ENCODE measurements around the gene CATSPER4. TPM values are rescaled to one million over a fixed set of nuclear protein-coding genes. Genes with fewer than 3 reads are reported as not detected.

CATSPER4 gene
- total RNA-seq, 4 donors from 2014 or later: not detected

DNA sequence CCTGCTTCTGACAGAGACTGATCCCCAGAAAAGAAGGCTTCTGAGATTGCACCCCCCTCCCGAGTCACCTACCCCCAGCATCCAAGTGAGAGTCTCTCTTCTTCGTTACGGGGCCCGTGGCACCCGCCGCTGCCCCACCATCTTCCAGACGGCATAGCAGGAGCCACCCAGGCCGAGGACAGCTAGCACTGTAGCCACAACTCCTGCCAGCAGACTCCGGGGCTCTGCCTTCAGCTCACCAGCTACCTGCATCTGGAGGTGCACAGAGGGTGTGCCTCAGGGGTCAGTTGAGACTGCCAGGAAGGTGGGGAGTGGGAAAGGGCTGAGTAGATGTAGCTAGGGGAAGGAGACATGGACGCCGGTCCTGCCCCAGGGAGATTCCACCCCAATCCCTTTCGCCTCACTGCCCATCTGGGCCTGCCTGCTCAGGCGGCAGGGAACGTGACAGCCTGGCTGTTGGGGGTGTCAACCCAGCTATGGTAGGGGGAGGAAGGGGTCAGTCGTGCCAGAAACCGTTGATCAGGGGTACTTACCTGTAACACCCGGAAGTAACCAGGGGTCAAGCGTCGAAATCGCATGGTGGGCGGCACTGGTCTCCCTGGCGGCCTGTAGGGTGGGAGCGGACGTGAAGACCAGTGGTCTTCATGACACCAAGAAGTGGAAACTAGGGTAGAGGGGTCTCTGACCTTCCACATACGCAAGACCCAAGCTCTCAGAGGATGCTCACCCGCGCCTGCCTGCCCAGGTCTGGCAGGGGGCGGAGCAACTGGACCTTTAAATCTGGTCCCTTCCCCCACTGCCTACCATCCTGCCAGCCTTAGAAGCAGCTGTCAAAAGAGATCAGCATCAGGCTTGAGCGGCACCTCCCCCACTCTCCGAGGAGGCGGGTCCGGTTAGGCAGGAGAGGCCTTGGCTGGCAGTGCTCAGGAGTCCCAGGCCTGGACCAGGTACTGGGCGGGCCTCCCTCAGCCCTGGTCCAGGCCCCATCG, 19.0 kb upstream of the CATSPER4 start, which contains the start of gene ZNF593OS:
TSS of gene ZNF593OS (minus strand) at position 749 of the 989 bp plus-strand sequence. CDS start at position 578, 171 bp downstream.
- H3K36me3 ChIP-seq: no peaks in the 10 kb centered on the region
- no peaks in the 10 kb centered on the region for H3K9me3 ChIP-seq
- H3K27ac ChIP-seq: no peak within 1 kb of the TSS
- no peaks in the 10 kb centered on the region for H3K27me3 ChIP-seq
- TF ChIP-seq, protein P1, sequence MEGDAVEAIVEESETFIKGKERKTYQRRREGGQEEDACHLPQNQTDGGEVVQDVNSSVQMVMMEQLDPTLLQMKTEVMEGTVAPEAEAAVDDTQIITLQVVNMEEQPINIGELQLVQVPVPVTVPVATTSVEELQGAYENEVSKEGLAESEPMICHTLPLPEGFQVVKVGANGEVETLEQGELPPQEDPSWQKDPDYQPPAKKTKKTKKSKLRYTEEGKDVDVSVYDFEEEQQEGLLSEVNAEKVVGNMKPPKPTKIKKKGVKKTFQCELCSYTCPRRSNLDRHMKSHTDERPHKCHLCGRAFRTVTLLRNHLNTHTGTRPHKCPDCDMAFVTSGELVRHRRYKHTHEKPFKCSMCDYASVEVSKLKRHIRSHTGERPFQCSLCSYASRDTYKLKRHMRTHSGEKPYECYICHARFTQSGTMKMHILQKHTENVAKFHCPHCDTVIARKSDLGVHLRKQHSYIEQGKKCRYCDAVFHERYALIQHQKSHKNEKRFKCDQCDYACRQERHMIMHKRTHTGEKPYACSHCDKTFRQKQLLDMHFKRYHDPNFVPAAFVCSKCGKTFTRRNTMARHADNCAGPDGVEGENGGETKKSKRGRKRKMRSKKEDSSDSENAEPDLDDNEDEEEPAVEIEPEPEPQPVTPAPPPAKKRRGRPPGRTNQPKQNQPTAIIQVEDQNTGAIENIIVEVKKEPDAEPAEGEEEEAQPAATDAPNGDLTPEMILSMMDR (IDR thresholded peaks at IDR 0.05): no peak
- TF ChIP-seq POLR2A (IDR thresholded peaks at IDR 0.05): no peak
- H3K4me3 ChIP-seq: peak within 1 kb of the TSS in 1 of 4 donors; percentile 77
- no peak for DNase-seq
- peaks cover 0 to 14% (median 3%) of the 10 kb centered on the region in 4 donors for H3K4me1 ChIP-seq

GRCh38 chr1:26175346-26175745, 15.1 kb upstream of the CATSPER4 start:
- Histone ChIP-seq H3K9me3 (no peaks in the 10 kb centered on the region), H3K4me1 (peaks cover 0 to 12% (median 2%) of the 10 kb centered on the region in 4 donors), H3K27ac (no peak overlapping the region), H3K27me3 (no peaks in the 10 kb centered on the region), H3K4me3 (no peak overlapping the region), H3K36me3 (no peaks in the 10 kb centered on the region)
- no peak for DNase-seq
- TF ChIP-seq, protein P1 (IDR thresholded peaks at IDR 0.05): no peak
- TF ChIP-seq POLR2A (IDR thresholded peaks at IDR 0.05): no peak

- Histone ChIP-seq H3K36me3 (peaks cover 0 to 8% (median 0%) of the 10 kb centered on the region in 3 donors), H3K4me3 (peak within 1 kb of the TSS in 3 of 4 donors; percentile 28 to 62 (median 50)), H3K27ac (peak within 1 kb of the TSS in 3 of 4 donors; percentile 73 to 87 (median 77)), H3K9me3 (no peaks in the 10 kb centered on the region), H3K4me1 (no peaks in the 10 kb centered on the region), H3K27me3 (no peaks in the 10 kb centered on the region)
- DNase-seq: peak in 2 of 3 donors; percentile 89 to 92
- TF ChIP-seq POLR2A (IDR thresholded peaks at IDR 0.05): peak; percentile 56 to 71
- TF ChIP-seq, protein P1 (IDR thresholded peaks at IDR 0.05): peak in 3 of 6 experiments; percentile 45 to 52 (median 51)
These were observed 13.2 kb upstream of the CATSPER4 start, which contains the start of gene CNKSR1 for GRCh38 chr1:26177182-26177684. CNKSR1 (plus strand) TSS chr1:26177491; CDS start chr1:26177548, 57 bp downstream.

GRCh38 chr1:26180010-26180506, 10.3 kb upstream of the CATSPER4 start:
- Histone ChIP-seq H3K36me3 (peaks cover 0 to 26% (median 0%) of the 10 kb centered on the region in 3 donors), H3K4me1 (no peaks in the 10 kb centered on the region), H3K27ac (no peak overlapping the region), H3K4me3 (no peak overlapping the region), H3K27me3 (no peaks in the 10 kb centered on the region), H3K9me3 (no peaks in the 10 kb centered on the region)
- DNase-seq: no peak
- TF ChIP-seq, protein P1 (IDR thresholded peaks at IDR 0.05): no peak
- TF ChIP-seq POLR2A (IDR thresholded peaks at IDR 0.05): no peak

DNA sequence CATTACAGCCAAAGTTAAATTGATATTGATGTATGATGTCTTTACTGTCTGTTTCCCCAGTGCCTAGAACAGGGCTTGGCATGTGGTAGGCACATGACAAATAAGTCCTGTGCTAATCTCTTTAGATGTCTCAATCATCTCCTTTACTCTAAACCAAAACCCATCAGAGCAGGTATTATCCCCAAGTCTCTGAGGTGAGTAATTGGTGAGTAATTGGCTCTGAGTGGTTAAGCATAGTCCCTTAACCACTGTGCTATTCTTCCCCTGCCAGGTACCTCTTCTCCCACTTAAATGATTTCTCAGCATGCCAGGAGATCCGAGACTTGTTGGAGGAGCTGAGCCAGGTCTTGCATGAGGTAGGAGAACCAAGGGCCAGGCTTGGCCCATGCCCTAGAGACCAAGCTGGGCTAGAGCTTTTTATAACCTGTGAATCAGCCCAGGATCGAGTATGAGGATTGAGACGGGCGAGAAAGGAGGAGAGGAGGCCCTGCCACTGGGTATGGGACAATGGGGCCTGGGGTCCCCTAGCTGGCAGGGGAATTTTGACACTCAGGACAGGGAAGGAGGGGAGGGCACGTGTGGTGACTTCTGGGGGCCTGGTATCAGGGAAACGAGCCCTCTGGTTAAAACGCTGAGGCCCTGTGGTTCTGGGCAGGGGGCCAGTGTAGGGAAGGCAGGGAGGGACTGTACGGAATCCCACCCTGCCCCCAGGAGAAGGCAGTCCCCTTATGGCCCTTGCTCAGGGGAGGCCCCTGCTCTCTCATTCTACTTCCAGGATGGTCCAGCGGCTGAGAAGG, 8.6 kb upstream of the CATSPER4 start:
- no peak for TF ChIP-seq POLR2A (IDR thresholded peaks at IDR 0.05)
- TF ChIP-seq, protein P1 (IDR thresholded peaks at IDR 0.05): no peak
- H3K27me3 ChIP-seq: no peaks in the 10 kb centered on the region
- DNase-seq: no peak
- no peak overlapping the region for H3K27ac ChIP-seq
- no peaks in the 10 kb centered on the region for H3K9me3 ChIP-seq
- H3K36me3 ChIP-seq: peaks cover 0 to 26% (median 0%) of the 10 kb centered on the region in 3 donors
- no peaks in the 10 kb centered on the region for H3K4me1 ChIP-seq
- no peak overlapping the region for H3K4me3 ChIP-seq
